Measurements from ENCODE around the gene NBL1.

Gene NBL1

DNA sequence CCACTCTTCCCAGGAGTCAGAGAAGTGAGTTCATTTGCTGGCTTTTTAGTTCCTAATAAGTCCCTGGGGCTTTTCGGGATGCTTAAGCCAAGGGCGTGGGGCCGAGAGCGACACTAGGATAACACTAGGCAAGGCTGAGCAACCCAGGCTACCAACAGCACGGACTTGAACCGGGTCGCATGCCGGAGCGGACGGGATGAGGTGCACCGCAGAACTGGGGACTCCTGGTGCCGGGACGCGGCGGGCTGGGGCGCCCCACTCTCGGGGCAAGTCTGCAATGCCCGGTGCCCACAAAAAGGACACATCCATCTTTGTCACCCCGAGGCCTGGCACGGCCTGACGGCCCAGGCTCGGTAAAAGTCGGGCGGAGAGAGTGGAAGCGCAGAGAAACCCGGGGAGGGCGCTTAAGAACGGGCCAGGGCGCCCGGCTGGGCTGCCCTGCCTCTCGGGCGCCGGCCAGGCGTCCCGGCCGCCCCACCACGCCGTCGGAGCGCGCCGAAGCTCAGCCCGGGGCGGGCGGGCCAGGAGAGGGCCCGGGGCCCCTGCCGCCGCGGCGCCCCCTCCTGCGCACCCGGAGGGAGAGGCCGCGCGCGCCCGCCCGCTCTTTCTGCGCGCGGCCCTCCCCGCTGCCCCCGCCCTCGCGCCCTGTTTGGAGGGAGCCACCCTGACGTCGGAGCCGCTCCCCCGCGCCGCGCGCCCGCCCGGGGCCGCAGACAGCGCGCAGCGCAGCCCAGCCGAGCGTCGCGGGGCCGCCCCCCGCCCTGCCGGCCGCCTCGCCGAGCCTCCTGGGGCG, at the start of gene NBL1:
Gene NBL1 (plus strand): TSS at position 710 of the 793 bp plus-strand sequence. CDS start 10,720 bp downstream, outside the sequence.
- DNase-seq = no peak

DNA sequence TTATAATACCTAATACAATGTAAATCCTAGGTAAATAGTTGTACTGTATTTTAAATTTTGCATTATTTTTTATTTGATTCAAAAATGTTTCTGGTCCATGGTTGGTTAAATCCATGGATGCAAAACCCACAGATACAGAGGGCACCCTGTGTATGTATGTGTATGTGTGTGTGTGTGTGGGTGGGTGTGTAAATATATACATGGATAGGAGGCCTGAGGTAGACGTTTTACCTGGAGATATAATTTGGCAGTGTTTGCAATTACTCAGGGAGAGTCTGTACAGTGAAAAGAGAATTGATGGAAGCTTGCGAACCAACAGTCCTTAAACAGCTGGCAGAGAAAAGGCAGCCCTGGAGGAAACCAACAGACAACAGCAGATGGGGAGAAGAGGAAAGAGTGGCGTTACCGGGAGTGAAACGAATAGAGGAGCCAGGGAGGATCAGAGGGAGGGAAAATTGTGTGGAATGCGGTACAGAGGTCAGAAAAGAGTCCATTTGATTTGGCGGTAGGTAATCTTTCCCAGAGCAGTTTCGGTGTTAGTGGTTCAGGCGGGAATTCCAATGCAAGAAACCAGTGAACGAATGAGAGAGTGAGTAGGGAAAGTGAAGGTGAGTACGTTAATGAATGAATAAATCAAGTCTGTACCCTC, 47.9 kb upstream of the NBL1 start:
- no peak for DNase-seq

- DNase-seq = peak; percentile 67 to 91
Measured at GRCh38 chr1:19596714-19597495, 47.2 kb upstream of the NBL1 start.

DNA sequence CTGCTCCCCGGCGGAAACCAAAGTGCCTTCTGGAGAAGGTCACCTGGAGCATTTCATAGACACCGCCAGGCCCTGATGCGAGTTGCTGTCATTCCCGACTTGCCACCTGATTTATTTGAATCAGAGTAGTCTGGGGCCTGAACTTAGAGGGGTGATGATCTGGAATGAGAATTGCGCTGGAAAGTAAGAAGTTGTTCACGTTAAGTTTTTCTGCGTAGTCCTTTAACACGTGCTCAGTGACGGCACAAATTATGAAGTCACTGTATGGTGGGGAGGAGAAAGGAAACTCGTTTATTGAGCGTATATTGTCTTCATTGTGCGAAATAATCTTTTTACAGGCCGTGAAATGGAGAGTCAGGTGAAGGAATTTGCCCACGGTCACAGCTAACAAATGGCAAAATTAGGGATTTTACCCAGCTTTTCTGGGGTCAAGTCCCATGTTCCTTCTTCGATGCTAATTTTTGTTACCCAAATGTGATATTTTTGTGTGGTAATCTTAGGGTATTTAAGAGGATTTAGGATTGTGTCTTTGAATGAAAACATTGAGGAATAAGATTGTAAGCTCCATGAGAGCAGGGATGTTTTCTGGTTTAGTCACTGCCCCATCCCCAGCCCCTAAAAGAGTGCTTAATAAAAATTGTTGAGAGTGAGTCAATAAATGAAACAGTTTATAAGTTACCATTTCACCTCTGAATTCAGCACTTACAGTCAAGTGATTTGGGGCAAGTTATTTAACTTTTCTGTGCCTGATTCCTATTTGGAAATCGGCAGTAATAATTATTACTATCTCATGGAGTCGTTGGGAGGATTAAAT, 46.4 kb upstream of the NBL1 start:
- no peak for DNase-seq

- DNase-seq = no peak
Measured at GRCh38 chr1:19599810-19600209, 44.3 kb upstream of the NBL1 start.

DNA sequence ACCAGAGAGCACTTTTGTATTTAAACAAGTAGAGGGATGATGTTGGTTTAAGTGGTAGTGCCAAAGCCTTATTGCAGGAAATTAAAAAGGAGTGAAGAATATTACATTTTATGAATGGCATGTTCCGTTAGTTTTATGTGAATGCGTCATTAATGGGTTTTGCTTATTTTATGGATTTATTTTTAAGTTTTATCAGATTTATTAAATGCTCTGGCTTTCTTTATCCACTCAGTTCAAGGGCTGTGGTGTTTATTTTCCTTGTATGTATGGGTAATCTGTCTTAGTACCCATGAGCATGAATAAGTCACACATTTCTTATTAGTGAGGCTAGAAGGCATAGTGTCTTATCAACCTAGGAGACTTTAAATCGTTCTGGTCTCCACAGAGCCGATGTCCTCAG, 41.6 kb upstream of the NBL1 start:
- no peak for DNase-seq

DNA sequence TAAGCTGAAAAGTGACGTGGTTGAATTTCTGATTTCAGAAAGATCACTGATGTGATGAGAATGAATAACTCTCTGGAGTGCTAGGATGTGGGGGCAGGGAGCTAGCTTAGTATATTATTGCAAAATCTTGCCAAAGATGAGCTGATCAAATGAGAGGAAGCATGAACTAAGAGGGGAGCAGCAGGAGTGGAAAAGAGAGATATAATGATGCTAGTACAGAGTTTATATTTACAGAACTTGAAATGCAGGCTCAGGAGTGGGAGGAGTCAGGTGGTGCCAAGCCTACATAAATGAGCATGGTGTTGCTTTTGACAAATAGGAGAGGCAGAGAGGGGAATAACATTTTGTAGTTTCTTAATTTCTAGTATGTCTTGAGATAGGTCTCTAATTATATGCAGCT, 38.1 kb upstream of the NBL1 start:
- no peak for DNase-seq

GRCh38 chr1:19606817-19607642, 37.1 kb upstream of the NBL1 start:
- DNase-seq = no peak

DNA sequence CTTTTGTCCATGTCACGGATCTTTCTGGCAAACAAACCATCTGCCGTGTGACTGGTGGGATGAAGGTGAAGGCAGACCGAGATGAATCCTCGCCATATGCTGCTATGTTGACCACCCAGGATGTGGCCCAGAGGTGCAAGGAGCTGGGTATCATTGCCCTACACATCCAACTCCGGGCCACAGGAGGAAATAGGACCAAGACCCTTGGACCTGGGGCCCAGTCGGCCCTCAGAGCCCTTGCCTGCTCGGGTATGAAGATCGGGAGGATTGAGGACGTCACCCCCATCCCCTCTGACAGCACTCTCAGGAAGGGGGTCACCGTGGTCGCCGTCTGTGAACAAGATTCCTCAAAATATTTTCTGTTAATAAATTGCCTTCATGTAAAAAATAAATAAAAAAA, 35.9 kb upstream of the NBL1 start:
- no peak for DNase-seq

GRCh38 chr1:19610282-19610981, 33.7 kb upstream of the NBL1 start:
- DNase-seq = no peak

- no peak for DNase-seq
Measured at GRCh38 chr1:19612530-19612929, 31.6 kb upstream of the NBL1 start.

DNA sequence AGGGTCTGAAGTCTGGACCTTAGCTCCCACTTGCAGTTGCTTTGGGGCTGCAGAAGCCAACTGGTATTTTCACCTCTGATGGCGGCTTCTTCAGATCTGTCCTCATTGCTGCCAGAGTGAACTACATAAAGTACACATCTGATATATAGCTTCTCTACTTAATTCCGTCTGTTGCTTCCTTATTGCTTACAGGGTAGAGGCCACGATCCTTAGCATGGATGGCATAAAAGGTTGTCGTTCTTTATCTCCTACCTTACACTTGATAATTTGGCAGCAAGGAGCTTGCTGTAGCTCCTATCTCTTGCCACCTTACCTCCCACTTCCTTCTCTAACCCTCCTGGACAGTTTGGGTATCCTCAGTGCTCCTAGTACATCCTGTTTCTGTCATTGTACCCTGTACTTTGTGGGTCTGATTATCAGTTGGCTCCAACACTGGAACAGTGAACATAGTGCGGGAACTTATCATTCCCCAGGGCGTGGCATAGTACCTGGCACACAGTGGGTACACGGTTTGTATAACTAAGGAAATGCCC, 30.9 kb upstream of the NBL1 start:
- no peak for DNase-seq

DNA sequence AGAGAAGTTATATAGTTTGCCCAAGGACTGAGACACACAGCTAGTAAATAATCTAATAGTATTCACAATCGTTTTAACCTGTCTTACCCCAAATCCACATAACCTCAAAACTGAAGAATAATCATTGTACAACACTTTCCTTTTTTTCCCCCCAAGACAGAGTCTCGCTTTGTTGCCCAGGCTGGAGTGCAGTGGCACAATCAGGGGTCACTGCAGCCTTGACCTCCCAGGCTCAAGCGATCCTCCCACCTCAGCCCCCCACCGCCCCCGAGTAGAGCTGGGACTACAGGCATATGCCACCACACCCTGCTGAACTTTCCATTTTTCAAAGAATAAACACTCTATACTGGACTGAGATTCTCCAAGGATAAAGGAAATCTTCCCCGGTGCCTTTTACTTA, 28.7 kb upstream of the NBL1 start:
- DNase-seq = no peak

GRCh38 chr1:19616489-19616888, 27.6 kb upstream of the NBL1 start:
- no peak for DNase-seq

DNA sequence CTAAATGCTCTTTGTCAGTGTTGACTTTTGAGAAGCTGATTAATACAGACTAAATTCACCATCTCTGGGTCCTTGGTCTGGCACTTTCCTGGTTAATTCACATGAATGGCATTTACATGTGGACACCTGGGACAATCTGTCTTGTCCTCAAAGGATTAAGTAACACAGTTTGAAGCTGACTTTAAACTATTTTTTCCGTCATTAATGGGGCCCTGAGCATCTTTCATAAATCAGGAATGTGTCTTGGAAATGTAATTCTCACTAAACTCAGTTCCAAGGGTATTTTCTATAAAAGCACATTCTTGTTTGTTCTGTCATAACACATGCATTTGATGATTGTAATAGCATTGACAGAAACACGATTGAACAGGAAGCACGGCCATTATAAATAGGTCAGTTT, 26.7 kb upstream of the NBL1 start:
- no peak for DNase-seq

- DNase-seq = no peak
Measured at GRCh38 chr1:19618428-19618827, 25.7 kb upstream of the NBL1 start.

DNA sequence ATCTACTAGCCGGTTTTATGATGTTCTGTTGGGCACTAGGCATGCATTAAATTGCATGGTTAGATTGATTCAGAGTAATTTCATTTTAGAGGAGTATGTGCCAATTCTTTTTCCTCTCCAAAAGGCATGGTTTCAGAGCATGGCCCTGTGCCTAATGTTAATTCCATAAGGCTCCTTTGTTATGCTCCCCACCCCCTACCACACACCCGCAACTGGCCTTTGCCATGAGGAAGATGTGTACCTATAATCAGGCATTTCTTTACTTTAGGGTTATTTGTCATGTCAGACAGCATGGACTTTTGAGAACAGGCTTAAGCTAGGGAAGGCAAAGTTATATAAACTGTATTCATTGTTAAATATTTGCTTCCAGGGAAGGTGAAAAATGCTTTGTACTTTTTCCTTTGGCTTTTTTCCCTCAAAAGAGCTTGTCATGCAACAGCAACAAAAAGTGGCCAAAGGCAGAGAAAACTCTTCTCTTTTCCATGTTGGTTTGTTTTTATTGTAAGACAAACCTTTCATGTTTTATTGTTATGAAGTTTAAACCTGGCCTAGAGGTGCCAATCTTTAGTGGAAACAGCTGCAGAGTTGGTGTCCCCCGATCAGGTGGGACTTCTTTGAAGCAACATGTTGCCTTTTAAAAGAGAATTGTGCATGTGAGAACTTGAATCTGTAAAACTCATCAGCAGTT, 24.3 kb upstream of the NBL1 start:
- DNase-seq = no peak

DNA sequence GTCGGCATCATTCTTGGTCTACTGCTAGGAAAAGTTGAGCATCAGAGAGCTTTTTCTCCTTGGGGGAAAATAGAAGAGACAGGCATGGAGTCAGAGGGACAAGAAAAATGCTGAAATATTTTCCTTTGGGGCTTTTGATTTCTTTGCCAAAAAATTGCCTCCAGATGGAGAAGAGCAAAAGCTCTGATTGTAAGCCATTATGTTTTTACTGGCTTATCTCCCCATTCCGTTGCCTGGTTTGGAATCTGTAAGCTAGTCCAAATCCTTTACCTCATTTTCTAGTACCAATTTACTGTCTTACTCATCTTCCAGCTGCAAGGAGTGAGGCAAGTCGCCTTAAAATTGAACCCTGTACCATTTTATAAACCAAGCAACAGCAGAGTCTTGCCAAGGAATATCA, 23.3 kb upstream of the NBL1 start:
- no peak for DNase-seq

DNA sequence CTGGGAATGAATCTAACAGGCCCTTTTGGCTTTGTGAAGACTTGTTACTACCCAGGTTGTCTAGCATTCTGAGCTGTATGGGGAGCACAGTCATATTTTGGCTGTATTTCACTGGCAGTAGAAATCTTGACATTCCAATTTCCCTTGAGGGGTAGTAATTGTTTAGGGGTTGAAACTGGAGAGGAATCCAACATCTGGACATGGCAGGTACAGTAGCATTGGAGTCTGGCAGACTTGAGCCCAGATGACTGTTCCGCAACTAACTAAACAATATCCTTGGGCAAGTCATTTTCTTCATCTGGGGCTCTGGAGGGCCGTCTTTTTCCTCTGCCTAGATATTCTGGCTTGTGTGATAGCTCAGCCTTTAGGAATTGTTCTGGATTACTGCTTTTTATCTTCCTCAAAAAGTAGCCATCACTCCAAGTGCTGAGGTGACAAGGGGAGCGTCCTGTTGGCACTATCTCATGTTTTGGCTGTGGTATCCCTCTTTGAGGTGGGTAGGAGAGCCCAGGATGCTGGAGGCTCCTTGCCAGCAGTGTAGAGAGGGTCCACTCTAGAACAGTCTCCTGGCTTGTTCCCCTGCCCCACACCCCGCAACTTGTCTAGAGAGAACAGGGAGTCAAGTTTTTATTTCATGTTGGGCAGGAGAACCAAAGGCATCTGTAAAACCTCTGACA, 22.7 kb upstream of the NBL1 start:
- DNase-seq = no peak

DNA sequence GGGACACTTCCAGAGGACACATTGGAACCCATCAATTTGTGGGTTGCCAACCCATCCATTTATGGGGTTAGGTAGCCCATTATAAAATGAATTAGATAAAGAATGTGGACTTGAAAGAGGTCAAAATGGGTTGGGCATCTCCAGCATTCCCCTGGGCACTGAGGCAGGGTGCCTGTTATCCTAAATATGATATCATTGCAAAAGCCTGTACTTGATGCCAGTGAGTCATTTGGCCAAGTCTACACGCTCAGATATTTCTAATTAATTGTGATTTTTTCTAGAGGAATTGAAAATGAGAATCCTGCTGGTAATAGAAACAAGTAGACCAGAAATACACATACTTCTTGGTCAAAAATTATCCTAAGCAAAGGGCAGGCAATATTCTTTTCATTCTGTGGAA, 21.9 kb upstream of the NBL1 start:
- no peak for DNase-seq
